Fibroblast of villous mesenchyme (primary cell): ENCODE results near the gene CSMD2. TPM values are rescaled to one million over a fixed set of nuclear protein-coding genes. Genes with fewer than 3 reads are reported as not detected.

Source experiments
- DNase-seq: peaks from one replicate; pipeline ENCODE4 v3.0.0-alpha.2; 2010; ENCODE audit warnings: low read depth
- H3K4me3 ChIP-seq: 2 replicates; pipeline ENCODE4 v1.5.1; 2011; ENCODE audit warnings: low read depth, mild to moderate bottlenecking, low read length
- total RNA-seq: library from RNA; depleted of rRNA; stranded (reverse); fragments of >200 nt; gene quantifications from 2 replicates; pipeline ENCODE4 v1.2.3, GENCODE V29; 2012
- TF ChIP-seq, protein P1 (sequence below): IDR thresholded peaks from 2 replicates; pipeline ENCODE4 v1.5.1; 2012; ENCODE audit warnings: low read depth, mild to moderate bottlenecking, low read length; ENCODE audit not compliant: insufficient read depth

The CSMD2 gene
- total RNA-seq, 1 donor, result 3.0 TPM

GRCh38 chr1:33824321-33824720 lies 340.7 kb downstream of the CSMD2 start:
- TF ChIP-seq, protein P1, sequence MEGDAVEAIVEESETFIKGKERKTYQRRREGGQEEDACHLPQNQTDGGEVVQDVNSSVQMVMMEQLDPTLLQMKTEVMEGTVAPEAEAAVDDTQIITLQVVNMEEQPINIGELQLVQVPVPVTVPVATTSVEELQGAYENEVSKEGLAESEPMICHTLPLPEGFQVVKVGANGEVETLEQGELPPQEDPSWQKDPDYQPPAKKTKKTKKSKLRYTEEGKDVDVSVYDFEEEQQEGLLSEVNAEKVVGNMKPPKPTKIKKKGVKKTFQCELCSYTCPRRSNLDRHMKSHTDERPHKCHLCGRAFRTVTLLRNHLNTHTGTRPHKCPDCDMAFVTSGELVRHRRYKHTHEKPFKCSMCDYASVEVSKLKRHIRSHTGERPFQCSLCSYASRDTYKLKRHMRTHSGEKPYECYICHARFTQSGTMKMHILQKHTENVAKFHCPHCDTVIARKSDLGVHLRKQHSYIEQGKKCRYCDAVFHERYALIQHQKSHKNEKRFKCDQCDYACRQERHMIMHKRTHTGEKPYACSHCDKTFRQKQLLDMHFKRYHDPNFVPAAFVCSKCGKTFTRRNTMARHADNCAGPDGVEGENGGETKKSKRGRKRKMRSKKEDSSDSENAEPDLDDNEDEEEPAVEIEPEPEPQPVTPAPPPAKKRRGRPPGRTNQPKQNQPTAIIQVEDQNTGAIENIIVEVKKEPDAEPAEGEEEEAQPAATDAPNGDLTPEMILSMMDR, result no peak
- no peak for DNase-seq
- no peak overlapping the region for H3K4me3 ChIP-seq

DNA sequence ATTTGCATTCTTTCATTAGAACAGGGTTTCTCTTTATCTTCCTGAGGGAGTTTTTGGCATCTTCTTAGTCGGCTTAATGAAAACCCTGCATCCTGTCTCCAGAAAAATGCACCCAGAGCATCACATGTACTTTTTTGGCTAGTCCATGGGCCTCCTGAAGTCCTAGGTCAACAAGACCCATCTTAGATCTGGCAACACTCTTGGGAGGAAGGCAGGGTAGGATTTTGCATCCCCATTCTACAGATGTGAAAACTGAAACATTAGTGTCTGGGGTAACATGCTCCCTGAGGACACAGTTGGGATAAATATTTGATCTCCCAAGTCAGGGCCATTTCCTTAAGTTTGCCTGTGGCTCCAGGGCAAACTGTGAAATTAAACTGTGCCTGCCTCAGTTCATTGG lies 341.2 kb downstream of the CSMD2 start:
- no peak for DNase-seq
- H3K4me3 ChIP-seq, result no peak overlapping the region
- TF ChIP-seq, protein P1, result no peak

- TF ChIP-seq, protein P1, result no peak
- DNase-seq, result no peak
- H3K4me3 ChIP-seq, result no peak overlapping the region
Observed at GRCh38 chr1:33823401-33823800, 341.6 kb downstream of the CSMD2 start.

DNA sequence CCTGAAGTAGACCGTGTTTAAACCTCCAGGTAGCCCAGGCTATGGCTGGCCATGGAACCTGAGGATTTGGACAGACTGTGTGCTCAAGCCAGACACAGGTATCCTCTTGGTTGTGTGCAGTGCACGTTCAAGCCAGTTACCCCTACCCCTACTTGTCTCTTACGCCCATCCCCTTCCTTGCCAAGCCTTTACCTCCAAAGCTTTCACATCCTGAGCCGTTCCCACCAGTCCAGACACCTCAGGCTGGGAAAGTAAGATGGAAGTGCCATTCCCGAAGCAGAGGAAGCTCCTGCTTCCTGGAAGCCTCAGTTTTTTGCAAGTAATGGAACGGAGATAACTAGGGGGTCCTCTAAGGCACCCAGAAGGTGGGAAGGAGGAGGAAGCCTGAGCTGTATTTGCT lies 342.6 kb downstream of the CSMD2 start:
- TF ChIP-seq, protein P1, result no peak
- H3K4me3 ChIP-seq, result no peak overlapping the region
- no peak for DNase-seq

DNA sequence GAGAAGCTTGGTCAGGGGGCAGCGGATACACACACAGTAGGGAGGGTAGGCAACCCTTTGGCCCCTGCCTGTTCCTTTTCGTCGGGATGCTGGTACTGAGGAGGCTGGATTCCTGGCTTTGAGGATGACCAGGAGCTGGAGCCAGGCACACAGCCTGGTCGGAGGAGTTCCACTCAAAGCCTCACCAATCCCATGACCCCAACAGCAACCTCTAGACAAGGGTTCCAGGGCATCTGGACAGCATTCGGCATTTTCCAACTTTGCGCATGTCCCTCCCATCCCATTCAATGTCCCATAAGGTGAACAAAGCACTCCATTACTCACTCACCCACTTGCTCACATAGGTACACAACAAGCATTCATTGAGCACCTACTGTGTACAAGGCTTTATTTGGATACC lies 343.7 kb downstream of the CSMD2 start:
- no peak for DNase-seq
- TF ChIP-seq, protein P1, result no peak
- H3K4me3 ChIP-seq, result no peak overlapping the region

GRCh38 chr1:33820804-33821203 lies 344.2 kb downstream of the CSMD2 start:
- DNase-seq, result no peak
- TF ChIP-seq, protein P1, result no peak
- H3K4me3 ChIP-seq, result no peak overlapping the region

- no peak overlapping the region for H3K4me3 ChIP-seq
- peak; percentile 13 for DNase-seq
- TF ChIP-seq, protein P1, result no peak
Observed at GRCh38 chr1:33819913-33820311, 345.1 kb downstream of the CSMD2 start.
